Endothelial cell of umbilical vein (primary cell): ENCODE measurements around the gene CMSS1. TPM values are rescaled to one million over a fixed set of nuclear protein-coding genes. Genes with fewer than 3 reads are reported as not detected.

Source experiments
- BruUV-seq: library from RNA; stranded (reverse); fragments of 400-500 nt; replicated peaks from 2 replicates; lab custom pipeline; 2021; lab: Mats Ljungman, UMichigan
- CTCF ChIA-PET: fragments of 300-600, 350-600 bp; sonication (Branson Sonifier 250); formaldehyde crosslinking; loops from one replicate; lab custom pipeline; 2021; ENCODE audit warnings: antibody characterized with exemption, inconsistent platforms; lab: Charles Lee
- POLR2A ChIA-PET: fragments of 300-600, 350-600 bp; sonication (Branson Sonifier 250); formaldehyde crosslinking; loops from one replicate; lab custom pipeline; 2021; ENCODE audit warnings: antibody characterized with exemption, inconsistent platforms; lab: Charles Lee
- DNase-seq: peaks from one replicate; pipeline ENCODE4 v3.0.0-alpha.2; 2011; ENCODE audit warnings: low read depth, low spot score
- FAIRE-seq: peaks from 2 replicates; lab custom pipeline; 2011; peaks lifted over from hg19 to GRCh38; lab: Jason Lieb, UNC
- H2AFZ ChIP-seq: 2 replicates; pipeline ENCODE4 v1.6.0; 2012; ENCODE audit warnings: low read depth, low read length, control low read depth, inconsistent platforms
- H3K27ac ChIP-seq: 2 replicates; pipeline ENCODE4 v1.5.1; 2011; ENCODE audit warnings: low read depth, mild to moderate bottlenecking, control low read depth, low read length, moderate library complexity; ENCODE audit not compliant: insufficient read depth
- H3K27me3 ChIP-seq, 2 experiments: 2 replicates each; pipeline versions ENCODE4 v1.6.0 to v1.6.1; 2011; ENCODE audit warnings: low read length in 2 of 2, mixed read lengths in 1 of 2; ENCODE audit not compliant: control insufficient read depth in 2 of 2, insufficient read depth in 2 of 2
- H3K36me3 ChIP-seq, 2 experiments: 2 replicates in 1 of 2; 3 replicates in 1 of 2; pipeline ENCODE4 v1.5.1; 2011; ENCODE audit warnings: low read length in 2 of 2, mild to moderate bottlenecking in 1 of 2, moderate library complexity in 1 of 2; ENCODE audit not compliant: control insufficient read depth in 2 of 2, insufficient read depth in 2 of 2; ENCODE audit errors: extremely low read depth in 1 of 2
- H3K4me1 ChIP-seq: 3 replicates; pipeline ENCODE4 v1.5.1; 2011; ENCODE audit warnings: mild to moderate bottlenecking, low read length; ENCODE audit not compliant: control insufficient read depth, insufficient read depth; ENCODE audit errors: extremely low read depth
- H3K4me2 ChIP-seq: 2 replicates; pipeline ENCODE4 v1.6.1; 2011; ENCODE audit warnings: low read length, control low read depth, mixed read lengths; ENCODE audit not compliant: insufficient read depth
- H3K4me3 ChIP-seq, 3 experiments: fragments of 200-600 bp in 1 of 3; sonication (generic), shearing (Covaris generic) in 1 of 3; replicated peaks in 1 of 3; 2 replicates each; pipeline ENCODE4 v1.5.1; 2011 to 2016; ENCODE audit warnings: control low read depth in 3 of 3, low read length in 3 of 3, mild to moderate bottlenecking in 2 of 3, inconsistent platforms in 1 of 3, low read depth in 1 of 3, moderate library complexity in 1 of 3; ENCODE audit not compliant: insufficient read depth in 1 of 3
- H3K79me2 ChIP-seq: 2 replicates; pipeline ENCODE4 v1.6.0; 2012; ENCODE audit warnings: low read length, inconsistent platforms; ENCODE audit not compliant: control insufficient read depth, insufficient read depth
- H3K9ac ChIP-seq: replicated peaks from 2 replicates; pipeline ENCODE3; 2011; ENCODE audit warnings: low read length, control low read depth; ENCODE audit not compliant: insufficient read depth; ENCODE audit errors: extremely low read depth
- H3K9me1 ChIP-seq: replicated peaks from 3 replicates; pipeline ENCODE4 v1.6.0; 2011; ENCODE audit warnings: mild to moderate bottlenecking, low read length; ENCODE audit not compliant: control insufficient read depth, insufficient read depth; ENCODE audit errors: extremely low read depth
- H3K9me3 ChIP-seq: replicated peaks from 2 replicates; pipeline ENCODE4 v1.5.1; 2012; ENCODE audit warnings: low read length, inconsistent platforms; ENCODE audit not compliant: control insufficient read depth, insufficient read depth
- H4K20me1 ChIP-seq: replicated peaks from 2 replicates; pipeline ENCODE3; 2011; ENCODE audit warnings: mild to moderate bottlenecking, low read length; ENCODE audit not compliant: control insufficient read depth, insufficient read depth; ENCODE audit errors: extremely low read depth
- EZH2 ChIP-seq: IDR thresholded peaks from 2 replicates; pipeline ENCODE4 v1.6.1; 2012; ENCODE audit warnings: borderline replicate concordance, low read depth, mild to moderate bottlenecking, moderate library complexity, low read length, inconsistent platforms; ENCODE audit not compliant: severe bottlenecking
- FOS ChIP-seq: IDR thresholded peaks from 2 replicates; pipeline ENCODE4 v1.6.1; 2011; ENCODE audit warnings: mild to moderate bottlenecking, low read length, moderate library complexity, borderline replicate concordance; ENCODE audit not compliant: insufficient read depth
- GATA2 ChIP-seq: IDR thresholded peaks from 2 replicates; pipeline ENCODE4 v1.7.0; 2011; ENCODE audit warnings: low read depth, mild to moderate bottlenecking, moderate library complexity, mixed read lengths, low read length; ENCODE audit not compliant: insufficient read length, insufficient read depth
- JUN ChIP-seq: IDR thresholded peaks from 2 replicates; pipeline ENCODE4 v1.6.1; 2011; ENCODE audit warnings: borderline replicate concordance, low read depth; ENCODE audit not compliant: insufficient read length, insufficient read depth
- MYC ChIP-seq: IDR thresholded peaks from one replicate; pipeline ENCODE4 v1.6.1; 2011; ENCODE audit warnings: mild to moderate bottlenecking, low read depth, low read length
- POLR2A ChIP-seq: IDR thresholded peaks from 2 replicates; pipeline ENCODE4 v1.6.1; 2012; ENCODE audit warnings: low read depth, mild to moderate bottlenecking, control low read depth, low read length
- POLR2AphosphoS5 ChIP-seq: IDR thresholded peaks from 2 replicates; pipeline ENCODE4 v1.6.1; 2012; ENCODE audit warnings: low read depth, mild to moderate bottlenecking, control low read depth, low read length, moderate library complexity; ENCODE audit not compliant: insufficient read depth
- dilution Hi-C: fragments of 300-500 bp; cut with MboI; formaldehyde crosslinking; loops from one replicate; pipeline ENCODE4 v1.15.0; 2019; ENCODE audit warnings: low sequenced_read_pairs; ENCODE audit not compliant: extremely low pct_ligation_motif_present
- intact Hi-C: fragments of 100-400 bp; cut with micrococcal nuclease; formaldehyde crosslinking; loops from one replicate; pipeline ENCODE4 v1.10.0; 2022
- polyA plus RNA-seq, 4 experiments: library from polyadenylated mRNA; depleted of rRNA in 3 of 4; stranded (reverse) in 3 of 4; unstranded in 1 of 4; fragments of >200 nt; gene quantifications; 2 replicates each; pipeline versions ENCODE4 v1.2.1 to v1.2.3, GENCODE V29; 2011 to 2012; ENCODE audit warnings: missing spikeins in 1 of 4
- total RNA-seq: library from RNA; stranded (reverse); gene quantifications from 2 replicates; pipeline ENCODE4 v1.2.3, GENCODE V29; 2021
- TF ChIP-seq, protein P1 (sequence below): IDR thresholded peaks from 2 replicates; pipeline ENCODE4 v1.6.1; 2011; ENCODE audit not compliant: insufficient read depth, insufficient read length
- TF ChIP-seq, protein P2 (sequence below), 2 donors: IDR thresholded peaks; 1 replicate in 1 of 2; 2 replicates in 1 of 2; pipeline ENCODE4 v1.5.1; 2011; ENCODE audit warnings: low read length in 2 of 2, mild to moderate bottlenecking in 2 of 2, moderate library complexity in 2 of 2, control low read depth in 1 of 2, inconsistent platforms in 1 of 2, low read depth in 1 of 2; ENCODE audit not compliant: insufficient read depth in 1 of 2; ENCODE audit errors: extremely low read depth in 1 of 2

CMSS1 gene
- total and polyA plus RNA-seq, 2 donors (not counting 3 experiments of a cell fraction or from before 2014, with no cell fraction given) = 9.7 to 60.6 TPM

DNA sequence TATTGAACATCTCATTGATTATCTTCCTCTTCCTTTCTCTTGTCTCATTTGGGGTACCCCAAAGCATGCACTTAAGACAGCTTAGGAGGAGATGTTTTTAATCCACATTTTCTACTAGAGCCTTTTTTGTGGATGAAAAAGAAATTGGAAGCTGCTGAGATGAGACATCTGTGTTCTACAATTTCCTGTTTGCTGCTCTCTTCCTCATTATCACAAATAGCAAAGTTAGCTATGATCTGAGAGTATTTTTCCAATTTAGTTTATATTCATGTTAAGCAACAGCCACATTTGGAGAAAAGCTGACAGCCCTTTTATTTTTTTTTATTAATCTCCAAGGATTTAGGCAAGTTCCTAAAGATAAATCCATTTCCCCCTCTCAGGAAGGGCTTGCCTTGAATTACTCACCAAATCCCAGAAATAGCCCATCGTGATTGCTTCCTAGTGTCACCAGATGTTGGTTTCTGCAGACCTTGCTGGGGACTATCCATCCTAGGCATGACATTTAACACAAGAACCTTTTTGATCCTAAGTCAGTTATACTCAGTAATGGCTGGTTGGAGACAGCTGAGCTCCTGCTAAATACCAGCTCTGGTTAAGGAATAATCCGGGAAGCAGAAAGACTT is 367.4 kb downstream of the CMSS1 start:
- BruUV-seq = no TSS peak
- ChIA-PET POLR2A (no interaction called here), CTCF (interaction anchor here (0.6 to 2.4 kb wide), 10 partner anchors 8 to 353 kb away, joined by 3 to 7 read pairs (median 3); no protein-coding TSS in a partner anchor)
- Histone ChIP-seq H3K9me1 (no peaks in the 10 kb centered on the region), H3K4me2 (no peak overlapping the region), H3K79me2 (no peaks in the 10 kb centered on the region), H3K9me3 (no peaks in the 10 kb centered on the region), H3K27ac (no peak overlapping the region), H4K20me1 (no peaks in the 10 kb centered on the region), H3K4me3 (no peak overlapping the region), H3K36me3 (no peaks in the 10 kb centered on the region), H3K9ac (no peak overlapping the region), H2AFZ (no peak overlapping the region), H3K4me1 (no peaks in the 10 kb centered on the region), H3K27me3 (peaks cover 0 to 2% of the 10 kb centered on the region in 2 experiments)
- TF ChIP-seq, protein P1, sequence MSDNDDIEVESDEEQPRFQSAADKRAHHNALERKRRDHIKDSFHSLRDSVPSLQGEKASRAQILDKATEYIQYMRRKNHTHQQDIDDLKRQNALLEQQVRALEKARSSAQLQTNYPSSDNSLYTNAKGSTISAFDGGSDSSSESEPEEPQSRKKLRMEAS = no peak
- TF ChIP-seq POLR2A (no peak), MYC (no peak), POLR2AphosphoS5 (no peak), EZH2 (no peak), FOS (no peak), JUN (no peak), GATA2 (no peak)
- TF ChIP-seq, protein P2, sequence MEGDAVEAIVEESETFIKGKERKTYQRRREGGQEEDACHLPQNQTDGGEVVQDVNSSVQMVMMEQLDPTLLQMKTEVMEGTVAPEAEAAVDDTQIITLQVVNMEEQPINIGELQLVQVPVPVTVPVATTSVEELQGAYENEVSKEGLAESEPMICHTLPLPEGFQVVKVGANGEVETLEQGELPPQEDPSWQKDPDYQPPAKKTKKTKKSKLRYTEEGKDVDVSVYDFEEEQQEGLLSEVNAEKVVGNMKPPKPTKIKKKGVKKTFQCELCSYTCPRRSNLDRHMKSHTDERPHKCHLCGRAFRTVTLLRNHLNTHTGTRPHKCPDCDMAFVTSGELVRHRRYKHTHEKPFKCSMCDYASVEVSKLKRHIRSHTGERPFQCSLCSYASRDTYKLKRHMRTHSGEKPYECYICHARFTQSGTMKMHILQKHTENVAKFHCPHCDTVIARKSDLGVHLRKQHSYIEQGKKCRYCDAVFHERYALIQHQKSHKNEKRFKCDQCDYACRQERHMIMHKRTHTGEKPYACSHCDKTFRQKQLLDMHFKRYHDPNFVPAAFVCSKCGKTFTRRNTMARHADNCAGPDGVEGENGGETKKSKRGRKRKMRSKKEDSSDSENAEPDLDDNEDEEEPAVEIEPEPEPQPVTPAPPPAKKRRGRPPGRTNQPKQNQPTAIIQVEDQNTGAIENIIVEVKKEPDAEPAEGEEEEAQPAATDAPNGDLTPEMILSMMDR (IDR thresholded peaks at IDR 0.05; ENCODE audit: extremely low read depth in 1 of 2, insufficient read depth in 1 of 2, low read depth in 1 of 2, low read length in 2 of 2) = no peak
- intact Hi-C loops = no loop called here
- FAIRE-seq = no peak
- DNase-seq = no peak
- dilution Hi-C loops = no loop called here
